ENCODE data around the gene ZNF524.

DNA sequence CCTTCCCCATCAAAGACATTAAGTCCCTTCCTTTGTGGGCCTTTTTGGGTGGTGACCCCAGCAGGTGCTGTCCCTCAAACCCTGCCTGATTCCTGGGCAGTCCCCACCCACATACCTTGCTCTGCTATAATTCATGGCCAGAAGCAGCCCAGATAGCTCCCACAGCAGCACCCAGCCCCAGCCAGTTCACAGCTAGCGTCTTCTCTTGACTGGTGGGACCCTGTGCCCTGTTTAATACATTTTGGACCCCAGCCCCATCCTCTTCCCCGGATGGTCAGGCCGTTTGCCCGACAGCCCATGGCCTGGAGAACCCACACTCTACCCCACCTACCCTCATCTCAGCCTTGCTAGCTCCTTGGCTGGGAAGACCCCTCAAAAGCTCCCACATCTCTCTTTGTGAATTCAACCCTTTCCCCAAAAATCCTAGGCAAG, 50.1 kb downstream of the ZNF524 start:
- no peak for TF ChIP-seq EZH2 (IDR thresholded peaks at IDR 0.05; ENCODE audit: borderline replicate concordance)
- TF ChIP-seq, protein P1, sequence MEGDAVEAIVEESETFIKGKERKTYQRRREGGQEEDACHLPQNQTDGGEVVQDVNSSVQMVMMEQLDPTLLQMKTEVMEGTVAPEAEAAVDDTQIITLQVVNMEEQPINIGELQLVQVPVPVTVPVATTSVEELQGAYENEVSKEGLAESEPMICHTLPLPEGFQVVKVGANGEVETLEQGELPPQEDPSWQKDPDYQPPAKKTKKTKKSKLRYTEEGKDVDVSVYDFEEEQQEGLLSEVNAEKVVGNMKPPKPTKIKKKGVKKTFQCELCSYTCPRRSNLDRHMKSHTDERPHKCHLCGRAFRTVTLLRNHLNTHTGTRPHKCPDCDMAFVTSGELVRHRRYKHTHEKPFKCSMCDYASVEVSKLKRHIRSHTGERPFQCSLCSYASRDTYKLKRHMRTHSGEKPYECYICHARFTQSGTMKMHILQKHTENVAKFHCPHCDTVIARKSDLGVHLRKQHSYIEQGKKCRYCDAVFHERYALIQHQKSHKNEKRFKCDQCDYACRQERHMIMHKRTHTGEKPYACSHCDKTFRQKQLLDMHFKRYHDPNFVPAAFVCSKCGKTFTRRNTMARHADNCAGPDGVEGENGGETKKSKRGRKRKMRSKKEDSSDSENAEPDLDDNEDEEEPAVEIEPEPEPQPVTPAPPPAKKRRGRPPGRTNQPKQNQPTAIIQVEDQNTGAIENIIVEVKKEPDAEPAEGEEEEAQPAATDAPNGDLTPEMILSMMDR (IDR thresholded peaks at IDR 0.05; ENCODE audit: poor library complexity): no peak
